K562 (cell line): ENCODE results near the gene IL15RA. TPM values are rescaled to one million over a fixed set of nuclear protein-coding genes. Genes with fewer than 3 reads are reported as not detected.

Experiments
- CBFA2T2 ChIP-seq: fragments of 450-650 bp; conservative IDR thresholded peaks from 2 replicates; pipeline ENCODE4 v1.6.1; 2017; ENCODE audit warnings: mild to moderate bottlenecking
- DEAF1 ChIP-seq: fragments of 450-650 bp; formaldehyde crosslinking; IDR thresholded peaks from 2 replicates; pipeline ENCODE4 v1.4.0; 2020; ENCODE audit warnings: mild to moderate bottlenecking, moderate library complexity
- FOXA1 ChIP-seq: fragments of 450-650 bp; IDR thresholded peaks from 2 replicates; pipeline ENCODE4 v1.6.1; 2016; ENCODE audit warnings: mild to moderate bottlenecking, borderline replicate concordance
- FOXM1 ChIP-seq, 2 experiments: fragments of 450-650 bp in 1 of 2; sonication (generic) in 1 of 2; formaldehyde crosslinking in 1 of 2; IDR thresholded peaks; 2 replicates each; pipeline versions ENCODE4 v1.6.1 to v1.9.0; 2017 to 2022; ENCODE audit warnings: low read depth in 2 of 2, mild to moderate bottlenecking in 2 of 2, missing genetic modification reagents in 1 of 2, moderate library complexity in 1 of 2
- FUS ChIP-seq: fragments of 200-400 bp; formaldehyde crosslinking; optimal IDR thresholded peaks from 2 replicates; pipeline ENCODE3; 2017; ENCODE audit warnings: low read depth, low read length
- RBM15 ChIP-seq: fragments of 200-400 bp; formaldehyde crosslinking; IDR thresholded peaks from 2 replicates; pipeline ENCODE4 v1.6.1; 2018; ENCODE audit warnings: mild to moderate bottlenecking, low read length, moderate library complexity; ENCODE audit not compliant: insufficient read depth
- SMARCE1 ChIP-seq: fragments of 450-650 bp; IDR thresholded peaks from 2 replicates; pipeline ENCODE4 v1.7.1; 2016; ENCODE audit warnings: mild to moderate bottlenecking
- ZNF408 ChIP-seq: fragments of 250-450 bp; sonication (Bioruptor Pico); IDR thresholded peaks from 2 replicates; pipeline ENCODE4 v1.4.0; 2020; ENCODE audit warnings: low read depth, mild to moderate bottlenecking, moderate library complexity
- ZSCAN29 ChIP-seq: fragments of 450-650 bp; IDR thresholded peaks from 2 replicates; pipeline ENCODE4 v1.6.1; 2017
- polyA plus RNA-seq, 8 experiments: library from polyadenylated mRNA; depleted of rRNA in 4 of 8; stranded (reverse) in 5 of 8; unstranded in 3 of 8; fragments of >200 nt; fragmentation: Nextera tagmentation in 2 of 8; fragmentation: Illumina TruSeq in 1 of 8; extraction: Ambion mirVana in 2 of 8; extraction: Trizol in 1 of 8; gene quantifications; 2 replicates each; pipeline versions ENCODE4 v1.2.1 to v1.2.3, GENCODE V29; 2011 to 2014; ENCODE audit warnings: inconsistent platforms in 1 of 8, missing spikeins in 1 of 8
- total RNA-seq, 7 experiments: library from RNA; depleted of rRNA in 6 of 7; stranded (reverse); fragments of >200 nt in 6 of 7; fragmentation: Illumina TruSeq in 2 of 7; extraction: Trizol in 2 of 7; gene quantifications; 2 replicates each; pipeline versions ENCODE4 v1.2.1 to v1.2.3, GENCODE V29; 2011 to 2021; ENCODE audit warnings: low replicate concordance in 1 of 7

IL15RA gene
- total and polyA plus RNA-seq, 9 of the 15 experiments (the other 6 are each of a cell fraction or from before 2014, with no cell fraction given): 1.2 to 11.7 (median 8.0) TPM

- TF ChIP-seq CBFA2T2 (no peak), ZNF408 (CRISPR knock-in tag) (no peak), FOXM1 (IDR thresholded peaks at IDR 0.05; ENCODE audit: low read depth) (no peak), FOXM1 (CRISPR knock-in tag; IDR thresholded peaks at IDR 0.05; ENCODE audit: low read depth) (0 out of 2 replicates have a peak, but pooled peaks have one; percentile 66), FUS (peak; percentile 67), SMARCE1 (0 out of 2 replicates have a peak, but pooled peaks have one; percentile 24), RBM15 (no peak), FOXA1 (no peak), DEAF1 (CRISPR knock-in tag) (no peak), ZSCAN29 (no peak)
Measured at GRCh38 chr10:5976512-5977470, 552 bp downstream of the IL15RA start (continued).
